ENCODE measurements around the gene FBXW7.

- TF ChIP-seq CTCF (IDR thresholded peaks at IDR 0.05; ENCODE audit: poor library complexity) (no peak), EZH2 (IDR thresholded peaks at IDR 0.05; ENCODE audit: borderline replicate concordance) (no peak), EZH2phosphoT487 (IDR thresholded peaks at IDR 0.05; ENCODE audit: low read depth, severe bottlenecking, unreplicated experiment) (no peak)
Observed at GRCh38 chr4:152380919-152381318, 155.0 kb downstream of the FBXW7 start.

Measured in hepatocyte (in vitro differentiated cells).